ENCODE measurements around the gene SLC24A1.

DNA sequence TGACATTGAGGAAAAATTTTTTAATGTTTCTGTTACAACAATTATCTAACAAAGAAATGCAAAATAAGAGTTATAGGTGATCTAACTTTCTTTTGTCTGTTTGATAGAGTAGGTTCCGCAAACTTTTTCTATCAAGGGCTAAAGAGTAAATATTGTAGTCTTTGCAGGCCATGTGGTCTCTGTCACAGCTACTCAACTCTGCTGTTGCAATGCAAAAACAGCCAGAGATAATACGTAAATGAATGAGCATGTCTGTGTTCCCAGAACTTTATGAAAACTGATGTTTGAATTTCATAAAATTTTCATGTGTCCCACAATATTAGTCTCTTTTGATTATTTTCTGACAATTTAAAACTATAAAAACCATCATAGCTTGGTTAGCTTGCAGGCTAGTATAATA is 73.3 kb downstream of the SLC24A1 start:
- TF ChIP-seq POLR2AphosphoS5 (IDR thresholded peaks at IDR 0.05; ENCODE audit: low read depth, low read length), result no peak
- no peak for TF ChIP-seq POLR2A (IDR thresholded peaks at IDR 0.05; ENCODE audit: low read depth, low read length)
- TF ChIP-seq POU2F2 (IDR thresholded peaks at IDR 0.05; ENCODE audit: low read depth, low read length), result no peak
- TF ChIP-seq TAF1 (IDR thresholded peaks at IDR 0.05; ENCODE audit: low read depth, low read length), result no peak
- no peak for TF ChIP-seq PAX5 (IDR thresholded peaks at IDR 0.05; ENCODE audit: insufficient read depth, low read length, severe bottlenecking)
- TF ChIP-seq SPI1 (IDR thresholded peaks at IDR 0.05; ENCODE audit: low read depth, low read length), result no peak

Data from GM12891 (cell line).